ENCODE measurements around the gene PLSCR4. TPM values are rescaled to one million over a fixed set of nuclear protein-coding genes. Genes with fewer than 3 reads are reported as not detected.

The PLSCR4 gene
- total and polyA plus RNA-seq, 5 donors from 2014 or later, result not detected

DNA sequence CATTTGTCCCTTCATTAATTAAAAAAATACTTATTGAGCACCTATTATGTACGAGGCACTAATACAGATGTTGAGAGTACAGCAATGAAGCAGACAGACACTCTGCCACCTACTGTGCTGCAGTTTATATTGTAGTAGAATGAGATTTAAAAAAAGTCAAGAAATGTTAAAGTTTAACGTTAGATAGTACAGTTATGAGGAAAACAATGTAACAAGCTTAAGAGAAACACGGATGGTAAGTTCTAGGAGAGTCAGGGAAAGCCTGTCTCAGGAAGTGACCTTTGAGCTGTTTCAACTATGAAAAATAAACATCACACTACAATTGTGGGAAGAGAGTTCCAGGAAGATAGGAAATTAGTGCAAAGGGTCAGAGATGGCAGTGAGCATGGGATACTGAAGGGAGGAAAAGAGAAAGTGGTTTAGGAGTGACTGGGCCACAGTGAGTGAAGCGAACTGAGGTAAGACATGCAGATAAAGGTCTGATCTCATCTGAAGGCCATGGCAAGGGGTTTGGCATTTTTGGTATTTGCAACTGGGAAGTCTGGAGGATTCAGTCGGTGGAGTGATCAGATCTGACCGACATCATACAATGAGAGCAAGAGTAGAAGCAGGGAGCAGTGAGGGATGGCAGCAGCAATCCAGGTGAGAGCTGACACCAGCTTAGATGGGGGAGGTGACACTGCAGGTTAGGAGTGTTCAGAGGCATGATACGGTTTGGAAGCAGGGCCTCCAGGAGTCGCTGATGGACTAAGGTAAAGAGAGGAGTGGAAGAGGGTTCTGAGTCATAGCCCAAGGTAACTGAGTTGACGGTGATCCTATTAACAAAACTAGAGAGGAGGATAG lies 28.5 kb downstream of the PLSCR4 start:
- Mint-ChIP-seq H3K27me3 (no peaks in the 10 kb centered on the region), H3K27ac (no peak overlapping the region), H3K36me3 (no peaks in the 10 kb centered on the region), H3K4me1 (no peaks in the 10 kb centered on the region), H3K4me3 (peak overlapping the region in 1 of 4 donors; percentile 0), H3K9me3 (peaks cover 0 to 4% (median 0%) of the 10 kb centered on the region in 7 donors)
- no peaks in the 10 kb centered on the region for H3K36me3 ChIP-seq (ENCODE audit: control insufficient read depth, insufficient read depth, low read length)
- no peaks in the 10 kb centered on the region for H3K4me1 ChIP-seq (ENCODE audit: control insufficient read depth, insufficient read depth, low read length, poor library complexity, severe bottlenecking)
- H3K9me3 ChIP-seq (ENCODE audit: control insufficient read depth in 2 of 2, low read length in 2 of 2), result no peaks in the 10 kb centered on the region
- ATAC-seq (ENCODE audit: low read depth in 2 of 2) (no peak), DNase-seq (no peak)
- no peaks in the 10 kb centered on the region for H3K27me3 ChIP-seq (ENCODE audit: control insufficient read depth, insufficient read depth, low read length)
- H3K27ac ChIP-seq (ENCODE audit: insufficient read depth, low read length, poor library complexity, severe bottlenecking), result no peak overlapping the region
- no peak overlapping the region for H3K4me3 ChIP-seq (ENCODE audit: low read depth, low read length)

GRCh38 chr3:146221276-146221675 lies 29.6 kb downstream of the PLSCR4 start:
- Histone ChIP-seq H3K4me1 (ENCODE audit: control insufficient read depth, insufficient read depth, low read length, poor library complexity, severe bottlenecking) (no peaks in the 10 kb centered on the region), H3K27ac (ENCODE audit: insufficient read depth, low read length, poor library complexity, severe bottlenecking) (no peak overlapping the region), H3K9me3 (ENCODE audit: control insufficient read depth in 2 of 2, low read length in 2 of 2) (no peaks in the 10 kb centered on the region), H3K27me3 (ENCODE audit: control insufficient read depth, insufficient read depth, low read length) (no peaks in the 10 kb centered on the region), H3K4me3 (ENCODE audit: low read depth, low read length) (no peak overlapping the region), H3K36me3 (ENCODE audit: control insufficient read depth, insufficient read depth, low read length) (no peaks in the 10 kb centered on the region)
- Mint-ChIP-seq H3K36me3 (no peaks in the 10 kb centered on the region), H3K4me3 (no peak overlapping the region), H3K4me1 (no peaks in the 10 kb centered on the region), H3K27ac (no peak overlapping the region), H3K9me3 (peaks cover 0 to 4% (median 0%) of the 10 kb centered on the region in 7 donors), H3K27me3 (no peaks in the 10 kb centered on the region)
- DNase-seq, result no peak
- no peak for ATAC-seq (ENCODE audit: low read depth in 2 of 2)

DNA sequence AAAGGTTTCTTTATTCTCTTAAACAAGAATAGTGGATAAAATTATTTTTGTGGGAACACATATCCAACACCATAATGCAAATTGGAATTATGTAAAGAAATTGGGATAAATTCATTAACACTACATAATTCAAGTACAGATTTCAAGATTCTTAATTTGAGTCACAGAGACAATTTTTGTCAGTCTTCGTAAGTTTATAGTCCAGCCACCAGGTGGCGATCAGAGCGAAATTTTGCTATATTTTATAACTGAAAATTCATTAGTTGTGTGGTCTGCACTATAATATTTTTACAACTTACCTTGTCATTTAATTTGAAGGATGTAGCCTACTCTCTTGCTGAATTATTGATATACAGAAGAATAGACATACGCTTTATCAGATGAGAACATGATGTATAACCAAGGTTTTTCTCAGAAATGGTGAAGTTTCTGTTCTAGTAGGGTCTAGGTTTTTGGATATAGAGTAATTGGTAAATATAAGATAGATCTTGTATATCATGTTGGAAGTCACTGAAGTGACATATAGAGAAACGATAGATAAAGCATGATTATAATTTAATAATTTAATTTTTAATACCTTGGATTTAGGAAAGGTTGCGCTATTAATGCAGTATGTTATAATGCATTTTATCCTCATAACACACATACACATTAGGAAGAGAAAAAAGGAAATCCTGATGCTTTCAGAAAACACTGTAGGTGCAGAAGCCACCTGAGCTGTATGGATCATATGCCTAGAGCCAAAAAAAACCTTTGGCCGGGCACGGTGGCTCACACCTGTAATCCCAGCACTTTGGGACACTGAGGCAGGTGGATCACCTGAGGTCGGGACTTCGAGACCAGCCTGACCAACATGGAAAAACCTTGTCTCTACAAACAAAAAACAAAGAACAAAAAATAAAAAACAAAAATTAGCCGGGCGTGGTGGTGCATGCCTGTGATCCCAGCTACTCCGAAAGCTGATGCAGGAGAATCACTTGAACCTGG lies 31.7 kb downstream of the PLSCR4 start:
- Histone ChIP-seq H3K9me3 (ENCODE audit: control insufficient read depth in 2 of 2, low read length in 2 of 2) (no peaks in the 10 kb centered on the region), H3K4me3 (ENCODE audit: low read depth, low read length) (no peak overlapping the region), H3K36me3 (ENCODE audit: control insufficient read depth, insufficient read depth, low read length) (no peaks in the 10 kb centered on the region), H3K4me1 (ENCODE audit: control insufficient read depth, insufficient read depth, low read length, poor library complexity, severe bottlenecking) (no peaks in the 10 kb centered on the region), H3K27ac (ENCODE audit: insufficient read depth, low read length, poor library complexity, severe bottlenecking) (no peak overlapping the region), H3K27me3 (ENCODE audit: control insufficient read depth, insufficient read depth, low read length) (no peaks in the 10 kb centered on the region)
- no peak overlapping the region for H3K4me3 Mint-ChIP-seq
- H3K36me3 Mint-ChIP-seq, result no peaks in the 10 kb centered on the region
- DNase-seq, result peak in 2 of 3 donors; percentile 15 to 43
- H3K27ac Mint-ChIP-seq, result no peak overlapping the region
- no peaks in the 10 kb centered on the region for H3K4me1 Mint-ChIP-seq
- no peaks in the 10 kb centered on the region for H3K27me3 Mint-ChIP-seq
- peaks cover 0 to 4% (median 0%) of the 10 kb centered on the region in 7 donors for H3K9me3 Mint-ChIP-seq
- no peak for ATAC-seq (ENCODE audit: low read depth in 2 of 2)

GRCh38 chr3:146217324-146217723 lies 33.6 kb downstream of the PLSCR4 start:
- H3K27me3 ChIP-seq (ENCODE audit: control insufficient read depth, insufficient read depth, low read length), result no peaks in the 10 kb centered on the region
- H3K4me1 ChIP-seq (ENCODE audit: control insufficient read depth, insufficient read depth, low read length, poor library complexity, severe bottlenecking), result no peaks in the 10 kb centered on the region
- H3K4me1 Mint-ChIP-seq, result no peaks in the 10 kb centered on the region
- H3K36me3 ChIP-seq (ENCODE audit: control insufficient read depth, insufficient read depth, low read length), result no peaks in the 10 kb centered on the region
- no peaks in the 10 kb centered on the region for H3K9me3 ChIP-seq (ENCODE audit: control insufficient read depth in 2 of 2, low read length in 2 of 2)
- H3K4me3 Mint-ChIP-seq, result no peak overlapping the region
- H3K4me3 ChIP-seq (ENCODE audit: low read depth, low read length), result no peak overlapping the region
- DNase-seq, result no peak
- no peak overlapping the region for H3K27ac Mint-ChIP-seq
- no peaks in the 10 kb centered on the region for H3K27me3 Mint-ChIP-seq
- H3K9me3 Mint-ChIP-seq, result no peaks in the 10 kb centered on the region
- no peak overlapping the region for H3K27ac ChIP-seq (ENCODE audit: insufficient read depth, low read length, poor library complexity, severe bottlenecking)
- no peak for ATAC-seq (ENCODE audit: low read depth in 2 of 2)
- no peaks in the 10 kb centered on the region for H3K36me3 Mint-ChIP-seq

DNA sequence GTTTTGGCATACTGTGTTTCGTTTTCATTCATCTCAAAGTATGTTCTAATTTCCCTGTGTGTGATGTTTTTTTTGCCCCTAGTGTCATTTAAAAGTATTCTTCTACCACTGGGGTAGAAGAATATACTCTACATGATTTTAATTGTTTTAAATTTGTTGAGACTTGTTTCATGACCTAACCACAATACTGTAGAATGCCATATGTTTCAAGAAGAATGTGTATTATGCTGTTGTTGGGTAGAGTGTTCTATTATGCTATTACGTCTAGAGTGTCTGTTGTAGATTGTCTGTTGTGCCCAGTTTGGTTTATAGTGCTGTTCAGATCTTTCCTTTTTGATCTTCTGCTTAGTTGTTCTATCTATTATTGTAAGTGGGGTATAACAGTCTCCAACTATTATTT lies 36.4 kb downstream of the PLSCR4 start:
- H3K4me3 ChIP-seq (ENCODE audit: low read depth, low read length), result no peak overlapping the region
- Mint-ChIP-seq H3K27ac (no peak overlapping the region), H3K36me3 (no peaks in the 10 kb centered on the region), H3K4me1 (no peaks in the 10 kb centered on the region), H3K27me3 (no peaks in the 10 kb centered on the region), H3K4me3 (no peak overlapping the region), H3K9me3 (no peaks in the 10 kb centered on the region)
- no peaks in the 10 kb centered on the region for H3K36me3 ChIP-seq (ENCODE audit: control insufficient read depth, insufficient read depth, low read length)
- DNase-seq, result no peak
- H3K9me3 ChIP-seq (ENCODE audit: control insufficient read depth in 2 of 2, low read length in 2 of 2), result no peaks in the 10 kb centered on the region
- no peaks in the 10 kb centered on the region for H3K27me3 ChIP-seq (ENCODE audit: control insufficient read depth, insufficient read depth, low read length)
- H3K27ac ChIP-seq (ENCODE audit: insufficient read depth, low read length, poor library complexity, severe bottlenecking), result no peak overlapping the region
- H3K4me1 ChIP-seq (ENCODE audit: control insufficient read depth, insufficient read depth, low read length, poor library complexity, severe bottlenecking), result no peaks in the 10 kb centered on the region
- ATAC-seq (ENCODE audit: low read depth in 2 of 2), result no peak

DNA sequence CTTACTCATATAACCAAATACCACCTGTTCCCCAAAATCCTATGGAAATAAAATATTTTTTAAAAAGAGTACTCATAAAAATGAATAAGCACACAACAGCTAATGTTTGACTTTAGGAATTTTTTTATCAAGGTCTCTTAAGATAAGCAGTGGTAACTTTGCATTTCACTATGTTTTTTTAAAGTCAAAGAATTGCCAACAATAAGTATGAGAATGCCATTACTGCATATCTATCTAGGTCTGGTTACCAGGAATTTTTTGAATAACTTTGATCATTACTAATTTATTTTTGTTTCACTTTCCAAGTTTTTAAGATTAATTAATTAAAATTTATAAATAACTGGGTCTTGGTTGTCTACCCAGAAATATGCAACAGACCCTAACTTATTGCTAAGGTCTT lies 41.5 kb downstream of the PLSCR4 start:
- H3K4me1 Mint-ChIP-seq, result no peaks in the 10 kb centered on the region
- DNase-seq (no peak), ATAC-seq (ENCODE audit: low read depth in 2 of 2) (no peak)
- H3K4me3 Mint-ChIP-seq, result no peak overlapping the region
- no peaks in the 10 kb centered on the region for H3K9me3 Mint-ChIP-seq
- no peaks in the 10 kb centered on the region for H3K4me1 ChIP-seq (ENCODE audit: control insufficient read depth, insufficient read depth, low read length, poor library complexity, severe bottlenecking)
- no peak overlapping the region for H3K27ac ChIP-seq (ENCODE audit: insufficient read depth, low read length, poor library complexity, severe bottlenecking)
- no peaks in the 10 kb centered on the region for H3K36me3 ChIP-seq (ENCODE audit: control insufficient read depth, insufficient read depth, low read length)
- no peaks in the 10 kb centered on the region for H3K36me3 Mint-ChIP-seq
- H3K9me3 ChIP-seq (ENCODE audit: control insufficient read depth in 2 of 2, low read length in 2 of 2), result no peaks in the 10 kb centered on the region
- no peaks in the 10 kb centered on the region for H3K27me3 Mint-ChIP-seq
- no peak overlapping the region for H3K4me3 ChIP-seq (ENCODE audit: low read depth, low read length)
- no peak overlapping the region for H3K27ac Mint-ChIP-seq
- H3K27me3 ChIP-seq (ENCODE audit: control insufficient read depth, insufficient read depth, low read length), result no peaks in the 10 kb centered on the region

DNA sequence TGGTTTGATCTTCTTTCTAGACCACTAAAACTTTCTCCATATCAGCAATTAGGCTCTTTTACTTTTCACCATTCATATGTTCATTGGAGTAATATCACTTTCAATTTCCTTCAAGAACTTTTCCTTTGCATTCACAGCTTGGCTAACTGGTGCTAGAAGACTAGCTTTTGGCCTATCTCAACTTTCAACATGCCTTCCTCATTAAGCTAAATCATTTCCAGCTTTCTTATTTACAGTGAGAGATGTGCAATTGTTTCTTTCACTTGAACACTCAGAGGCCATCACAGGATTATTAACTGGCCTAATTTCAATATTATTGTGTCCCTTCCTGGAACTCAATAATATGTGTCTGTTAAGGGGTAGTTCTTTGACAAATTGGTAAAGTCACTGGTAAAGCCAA lies 47.1 kb downstream of the PLSCR4 start:
- H3K36me3 ChIP-seq (ENCODE audit: control insufficient read depth, insufficient read depth, low read length), result no peaks in the 10 kb centered on the region

More for the DNA sequence above, 47.1 kb downstream of the PLSCR4 start:
- H3K4me1 ChIP-seq (ENCODE audit: control insufficient read depth, insufficient read depth, low read length, poor library complexity, severe bottlenecking), result no peaks in the 10 kb centered on the region
- no peak overlapping the region for H3K4me3 ChIP-seq (ENCODE audit: low read depth, low read length)
- Mint-ChIP-seq H3K27me3 (no peaks in the 10 kb centered on the region), H3K9me3 (no peaks in the 10 kb centered on the region), H3K4me1 (no peaks in the 10 kb centered on the region), H3K4me3 (no peak overlapping the region), H3K27ac (no peak overlapping the region), H3K36me3 (no peaks in the 10 kb centered on the region)
- DNase-seq (no peak), ATAC-seq (ENCODE audit: low read depth in 2 of 2) (no peak)
- no peaks in the 10 kb centered on the region for H3K27me3 ChIP-seq (ENCODE audit: control insufficient read depth, insufficient read depth, low read length)
- H3K27ac ChIP-seq (ENCODE audit: insufficient read depth, low read length, poor library complexity, severe bottlenecking), result no peak overlapping the region
- no peaks in the 10 kb centered on the region for H3K9me3 ChIP-seq (ENCODE audit: control insufficient read depth in 2 of 2, low read length in 2 of 2)

All from CD4-positive, CD25-positive, alpha-beta regulatory T cell (primary cell).